AG08396 (cell line): ENCODE measurements around the gene B3GNT7.
A peak's percentile ranks its signal among the peaks of the same experiment; 100 is the strongest.
"Not testable (repeated sequence)": the region's sequence is repeated elsewhere in the genome, so short reads cannot be mapped to it uniquely, and the experiment has no call there.

Experiments used
- DNase-seq: peaks from one replicate; pipeline ENCODE4 v3.0.0; 2012; ENCODE audit warnings: low spot score, mixed read lengths

The B3GNT7 gene

GRCh38 chr2:231364961-231365810 lies 30.3 kb upstream of the B3GNT7 start:
- peak; percentile 78 for DNase-seq

- no peak for DNase-seq
Observed at GRCh38 chr2:231367178-231367577, 28.3 kb upstream of the B3GNT7 start.

GRCh38 chr2:231369580-231370428 lies 25.7 kb upstream of the B3GNT7 start:
- DNase-seq, result no peak

GRCh38 chr2:231370429-231370748 lies 25.1 kb upstream of the B3GNT7 start:
- no peak for DNase-seq

GRCh38 chr2:231370749-231371429 lies 24.6 kb upstream of the B3GNT7 start:
- no peak for DNase-seq

GRCh38 chr2:231371430-231372054 lies 24.0 kb upstream of the B3GNT7 start:
- DNase-seq, result no peak

- no peak for DNase-seq
Observed at GRCh38 chr2:231372326-231372725, 23.2 kb upstream of the B3GNT7 start.

GRCh38 chr2:231373184-231373583 lies 22.3 kb upstream of the B3GNT7 start:
- DNase-seq, result no peak

- DNase-seq, result no peak
Observed at GRCh38 chr2:231373786-231374349, 21.6 kb upstream of the B3GNT7 start.

- no peak for DNase-seq
Observed at GRCh38 chr2:231374771-231375170, 20.7 kb upstream of the B3GNT7 start.

GRCh38 chr2:231375994-231376615 lies 19.4 kb upstream of the B3GNT7 start:
- DNase-seq, result not testable (repeated sequence)

- no peak for DNase-seq
Observed at GRCh38 chr2:231376857-231377256, 18.7 kb upstream of the B3GNT7 start.

GRCh38 chr2:231378026-231378722 lies 17.3 kb upstream of the B3GNT7 start:
- no peak for DNase-seq

- no peak for DNase-seq
Observed at GRCh38 chr2:231379266-231380215, 16.0 kb upstream of the B3GNT7 start.

GRCh38 chr2:231380307-231380706 lies 15.2 kb upstream of the B3GNT7 start:
- no peak for DNase-seq

GRCh38 chr2:231380991-231381847 lies 14.3 kb upstream of the B3GNT7 start:
- DNase-seq, result no peak

GRCh38 chr2:231382116-231382515 lies 13.4 kb upstream of the B3GNT7 start:
- no peak for DNase-seq

GRCh38 chr2:231383416-231384108 lies 11.9 kb upstream of the B3GNT7 start:
- no peak for DNase-seq
